WTC11 (cell line): ENCODE results near the gene FHL1. TPM values are rescaled to one million over a fixed set of nuclear protein-coding genes. Genes with fewer than 3 reads are reported as not detected.

ENCODE experiments used
- ATAC-seq: fragments of 200-7000 bp; cut with Tn5 transposase; 2 replicates; pipeline ENCODE4 v1.10.0; 2021; ENCODE audit warnings: mild to moderate bottlenecking, moderate library complexity
- CTCF ChIA-PET: fragments of 300-600 bp; sonication (Branson Sonifier 250); formaldehyde crosslinking; loops from one replicate; lab custom pipeline; 2021; ENCODE audit warnings: antibody characterized with exemption; lab: Charles Lee
- POLR2A ChIA-PET: fragments of 350-600 bp; sonication (Branson Sonifier 250); formaldehyde crosslinking; loops from one replicate; lab custom pipeline; 2021; ENCODE audit warnings: antibody characterized with exemption; lab: Charles Lee
- DNase-seq: peaks from one replicate; pipeline ENCODE4 v3.0.0; 2021; ENCODE audit warnings: low spot score
- H3K27ac Mint-ChIP-seq: 2 replicates; pipeline ENCODE4 v1.8.0; 2021; ENCODE audit warnings: mixed read lengths
- H3K27me3 Mint-ChIP-seq: 2 replicates; pipeline ENCODE4 v1.8.0; 2021; ENCODE audit warnings: low read depth, mild to moderate bottlenecking, moderate library complexity, mixed read lengths
- H3K36me3 Mint-ChIP-seq: 2 replicates; pipeline ENCODE4 v1.8.0; 2021; ENCODE audit warnings: mixed read lengths
- H3K4me1 Mint-ChIP-seq: 2 replicates; pipeline ENCODE4 v1.8.0; 2022; ENCODE audit warnings: mixed read lengths
- H3K4me3 Mint-ChIP-seq: 2 replicates; pipeline ENCODE4 v1.8.0; 2021; ENCODE audit warnings: mild to moderate bottlenecking, moderate library complexity, mixed read lengths
- H3K9me3 Mint-ChIP-seq: 2 replicates; pipeline ENCODE4 v1.8.0; 2021; ENCODE audit warnings: mixed read lengths
- AFF4 ChIP-seq: sonication (generic); formaldehyde crosslinking; IDR thresholded peaks from 2 replicates; pipeline ENCODE4 v1.8.1; 2023; ENCODE audit warnings: mild to moderate bottlenecking, missing genetic modification reagents, borderline replicate concordance
- ATF3 ChIP-seq: sonication (generic); formaldehyde crosslinking; conservative IDR thresholded peaks from 2 replicates; pipeline ENCODE4 v1.8.1; 2022; ENCODE audit warnings: mild to moderate bottlenecking, missing genetic modification reagents
- CTCF ChIP-seq: fragments of 200-600 bp; IDR thresholded peaks from 2 replicates; pipeline ENCODE4 v1.8.0; 2022; ENCODE audit warnings: antibody characterized with exemption
- FOXJ3 ChIP-seq: sonication (generic); formaldehyde crosslinking; IDR thresholded peaks from 2 replicates; pipeline ENCODE4 v1.9.0; 2021; ENCODE audit warnings: missing genetic modification reagents, mild to moderate bottlenecking, borderline replicate concordance
- GRHL2 ChIP-seq: fragments of 250-450 bp; sonication (Bioruptor Pico); IDR thresholded peaks from 2 replicates; pipeline ENCODE4 v1.8.0; 2022; ENCODE audit warnings: mild to moderate bottlenecking, moderate library complexity; ENCODE audit not compliant: insufficient replicate concordance, severe bottlenecking
- JAZF1 ChIP-seq: fragments of 250-450 bp; sonication (Bioruptor Pico); IDR thresholded peaks from 2 replicates; pipeline ENCODE4 v1.9.0; 2021; ENCODE audit warnings: moderate library complexity, mild to moderate bottlenecking, inconsistent platforms
- KAT7 ChIP-seq: sonication (generic); formaldehyde crosslinking; IDR thresholded peaks from 2 replicates; pipeline ENCODE4 v1.8.1; 2023; ENCODE audit warnings: missing genetic modification reagents, mild to moderate bottlenecking, borderline replicate concordance
- MAX ChIP-seq: sonication (generic); formaldehyde crosslinking; IDR thresholded peaks from 2 replicates; pipeline ENCODE4 v1.8.0; 2022; ENCODE audit warnings: mild to moderate bottlenecking, missing genetic modification reagents
- PRDM15 ChIP-seq: sonication (generic); formaldehyde crosslinking; IDR thresholded peaks from 2 replicates; pipeline ENCODE4 v1.8.0; 2022; ENCODE audit warnings: missing genetic modification reagents
- PREB ChIP-seq: sonication (generic); formaldehyde crosslinking; IDR thresholded peaks from 2 replicates; pipeline ENCODE4 v1.8.1; 2022; ENCODE audit warnings: mild to moderate bottlenecking, missing genetic modification reagents, moderate library complexity, borderline replicate concordance
- SMAD4 ChIP-seq: sonication (generic); formaldehyde crosslinking; IDR thresholded peaks from 2 replicates; pipeline ENCODE4 v1.8.0; 2022; ENCODE audit warnings: mild to moderate bottlenecking, missing genetic modification reagents
- SOX15 ChIP-seq: fragments of 250-450 bp; sonication (Bioruptor Pico); IDR thresholded peaks from 2 replicates; pipeline ENCODE4 v1.9.0; 2021; ENCODE audit warnings: mild to moderate bottlenecking
- ZNF138 ChIP-seq: sonication (generic); formaldehyde crosslinking; conservative IDR thresholded peaks from 2 replicates; pipeline ENCODE4 v1.8.1; 2022; ENCODE audit warnings: mild to moderate bottlenecking, moderate library complexity, missing genetic modification reagents
- ZNF219 ChIP-seq: sonication (generic); formaldehyde crosslinking; IDR thresholded peaks from 2 replicates; pipeline ENCODE4 v1.8.0; 2023; ENCODE audit warnings: missing genetic modification reagents, mild to moderate bottlenecking, borderline replicate concordance
- ZNF263 ChIP-seq: sonication (generic); formaldehyde crosslinking; IDR thresholded peaks from 2 replicates; pipeline ENCODE4 v1.8.1; 2022; ENCODE audit warnings: low read depth, mild to moderate bottlenecking, moderate library complexity, missing genetic modification reagents
- total RNA-seq: library from RNA; stranded (reverse); gene quantifications from 3 replicates; pipeline ENCODE4 v1.2.3, GENCODE V29; 2021

FHL1 gene
- total RNA-seq, 1 experiment from 2014 or later: 43.5 TPM

GRCh38 chrX:136193771-136194170, 46.4 kb downstream of the FHL1 start (continued):
- no peak for TF ChIP-seq AFF4 (CRISPR knock-in tag)
- no peak for TF ChIP-seq KAT7 (CRISPR knock-in tag)
- no peak for TF ChIP-seq ZNF219 (CRISPR knock-in tag)

GRCh38 chrX:136194536-136194935, 47.2 kb downstream of the FHL1 start:
- TF ChIP-seq ZNF263 (CRISPR knock-in tag) (no peak), FOXJ3 (CRISPR knock-in tag) (no peak), SOX15 (CRISPR knock-in tag) (no peak), SMAD4 (CRISPR knock-in tag) (no peak), PRDM15 (CRISPR knock-in tag) (no peak), ZNF138 (no peak)
- no peaks in the 10 kb centered on the region for H3K36me3 Mint-ChIP-seq
- no peak overlapping the region for H3K4me3 Mint-ChIP-seq
- H3K4me1 Mint-ChIP-seq: peaks cover 13% of the 10 kb centered on the region
- no peak overlapping the region for H3K27ac Mint-ChIP-seq
- no peaks in the 10 kb centered on the region for H3K27me3 Mint-ChIP-seq
- ChIA-PET CTCF (no interaction called here), POLR2A (no interaction called here)
- no peaks in the 10 kb centered on the region for H3K9me3 Mint-ChIP-seq
- DNase-seq: no peak
- ATAC-seq: no peak

GRCh38 chrX:136195247-136195646, 47.9 kb downstream of the FHL1 start:
- CTCF ChIA-PET: interaction anchor here (1.0 kb wide), 1 partner anchor 167 kb away, joined by 3 read pairs; no protein-coding TSS in a partner anchor
- ATAC-seq: no peak
- H3K27me3 Mint-ChIP-seq: no peaks in the 10 kb centered on the region
- TF ChIP-seq PREB (CRISPR knock-in tag) (no peak), MAX (CRISPR knock-in tag) (no peak), GRHL2 (no peak), ATF3 (no peak), CTCF (no peak), JAZF1 (CRISPR knock-in tag) (no peak)
- TF ChIP-seq, all 79 proteins: peak for 0
- Mint-ChIP-seq H3K36me3 (no peaks in the 10 kb centered on the region), H3K4me3 (no peak overlapping the region), H3K4me1 (peaks cover 15% of the 10 kb centered on the region), H3K27ac (no peak overlapping the region), H3K9me3 (no peaks in the 10 kb centered on the region)
- POLR2A ChIA-PET: no interaction called here
- DNase-seq: no peak
